H1 (cell line): ENCODE results near the gene ABCG1. TPM values are rescaled to one million over a fixed set of nuclear protein-coding genes. Genes with fewer than 3 reads are reported as not detected.

Source experiments
- CHD1 ChIP-seq: IDR thresholded peaks from 2 replicates; pipeline ENCODE4 v1.6.1; 2012; ENCODE audit warnings: low read depth, low read length, improper control_type of control experiment
- MAFK ChIP-seq: IDR thresholded peaks from 2 replicates; pipeline ENCODE4 v1.6.1; 2012; ENCODE audit warnings: low read depth, mild to moderate bottlenecking, improper control_type of control experiment, low read length
- polyA plus RNA-seq, 7 experiments: library from polyadenylated mRNA; depleted of rRNA in 3 of 7; stranded (reverse) in 5 of 7; unstranded in 2 of 7; fragments of >200 nt in 5 of 7; fragments of 200-250 nt in 2 of 7; gene quantifications; 1 replicate in 5 of 7; 2 replicates in 1 of 7; 4 replicates in 1 of 7; pipeline versions ENCODE4 v1.2.1 to v1.2.3, GENCODE V29; 2011 to 2013; ENCODE audit warnings: missing spikeins in 2 of 7, mixed read lengths in 2 of 7
- total RNA-seq: library from RNA; stranded (reverse); fragmentation: NEBNext Ultra II Directional; extraction: Animal tissue kit (Norgen Biotek cat#: 25700); gene quantifications from 2 replicates; pipeline ENCODE4 v1.2.1, GENCODE V29; 2021

Gene ABCG1
- total and polyA plus RNA-seq, 2 of the 8 experiments (the other 6 are each of a cell fraction or from before 2014, with no cell fraction given): 2.1 to 4.0 TPM

GRCh38 chr21:42214081-42214750 is 4.7 kb upstream of the ABCG1 start (continued):
- TF ChIP-seq MAFK: no peak
- no peak for TF ChIP-seq CHD1
